ENCODE data around the gene KIAA0753. TPM values are rescaled to one million over a fixed set of nuclear protein-coding genes. Genes with fewer than 3 reads are reported as not detected.
A peak's percentile ranks its signal among the peaks of the same experiment; 100 is the strongest.

KIAA0753 gene
- total RNA-seq: 21.2 and 24.0 TPM in 2 replicates
- long read RNA-seq, full-length matches to known transcripts: 3 of 24 reads
- long read RNA-seq, partial matches to known transcripts: 13 of 24 reads
- long read RNA-seq, other reads (novel, unspliced or antisense): 8 of 24 reads

- DNase-seq (ENCODE audit: extremely low spot score, unreplicated experiment): peak; percentile 97
- no peaks in the 10 kb centered on the region for H3K27me3 Mint-ChIP-seq (ENCODE audit: unreplicated experiment)
- TF ChIP-seq, protein P1, sequence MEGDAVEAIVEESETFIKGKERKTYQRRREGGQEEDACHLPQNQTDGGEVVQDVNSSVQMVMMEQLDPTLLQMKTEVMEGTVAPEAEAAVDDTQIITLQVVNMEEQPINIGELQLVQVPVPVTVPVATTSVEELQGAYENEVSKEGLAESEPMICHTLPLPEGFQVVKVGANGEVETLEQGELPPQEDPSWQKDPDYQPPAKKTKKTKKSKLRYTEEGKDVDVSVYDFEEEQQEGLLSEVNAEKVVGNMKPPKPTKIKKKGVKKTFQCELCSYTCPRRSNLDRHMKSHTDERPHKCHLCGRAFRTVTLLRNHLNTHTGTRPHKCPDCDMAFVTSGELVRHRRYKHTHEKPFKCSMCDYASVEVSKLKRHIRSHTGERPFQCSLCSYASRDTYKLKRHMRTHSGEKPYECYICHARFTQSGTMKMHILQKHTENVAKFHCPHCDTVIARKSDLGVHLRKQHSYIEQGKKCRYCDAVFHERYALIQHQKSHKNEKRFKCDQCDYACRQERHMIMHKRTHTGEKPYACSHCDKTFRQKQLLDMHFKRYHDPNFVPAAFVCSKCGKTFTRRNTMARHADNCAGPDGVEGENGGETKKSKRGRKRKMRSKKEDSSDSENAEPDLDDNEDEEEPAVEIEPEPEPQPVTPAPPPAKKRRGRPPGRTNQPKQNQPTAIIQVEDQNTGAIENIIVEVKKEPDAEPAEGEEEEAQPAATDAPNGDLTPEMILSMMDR (IDR thresholded peaks at IDR 0.05): no peak
- peaks cover 8% of the 10 kb centered on the region for H3K36me3 Mint-ChIP-seq (ENCODE audit: unreplicated experiment)
- H3K4me1 Mint-ChIP-seq (ENCODE audit: unreplicated experiment): peaks cover 38% of the 10 kb centered on the region
- peak within 1 kb of the TSS; percentile 99 for H3K27ac Mint-ChIP-seq (ENCODE audit: unreplicated experiment)
- peak within 1 kb of the TSS; percentile 93 for H3K4me3 Mint-ChIP-seq (ENCODE audit: unreplicated experiment)
- H3K9me3 Mint-ChIP-seq (ENCODE audit: unreplicated experiment): no peaks in the 10 kb centered on the region
Measured at GRCh38 chr17:6640536-6641246, at the start of gene KIAA0753, which contains the start of gene TXNDC17. Gene KIAA0753 (minus strand): TSS chr17:6640711. CDS start chr17:6635103, 5,608 bp downstream. Gene TXNDC17 (plus strand): TSS chr17:6641060. CDS start chr17:6641083, 23 bp downstream.

- H3K27ac Mint-ChIP-seq (ENCODE audit: unreplicated experiment): no peak overlapping the region
- no peak overlapping the region for H3K4me3 Mint-ChIP-seq (ENCODE audit: unreplicated experiment)
- TF ChIP-seq, protein P1 (IDR thresholded peaks at IDR 0.05): no peak
- no peak for DNase-seq (ENCODE audit: extremely low spot score, unreplicated experiment)
- H3K27me3 Mint-ChIP-seq (ENCODE audit: unreplicated experiment): peaks cover 9% of the 10 kb centered on the region
- no peaks in the 10 kb centered on the region for H3K9me3 Mint-ChIP-seq (ENCODE audit: unreplicated experiment)
- H3K4me1 Mint-ChIP-seq (ENCODE audit: unreplicated experiment): no peaks in the 10 kb centered on the region
- H3K36me3 Mint-ChIP-seq (ENCODE audit: unreplicated experiment): no peaks in the 10 kb centered on the region
Measured at GRCh38 chr17:6688944-6689343, 48.4 kb upstream of the KIAA0753 start.

GRCh38 chr17:6686026-6686425 is 45.5 kb upstream of the KIAA0753 start:
- DNase-seq (ENCODE audit: extremely low spot score, unreplicated experiment): no peak
- H3K27me3 Mint-ChIP-seq (ENCODE audit: unreplicated experiment): no peaks in the 10 kb centered on the region
- no peak overlapping the region for H3K27ac Mint-ChIP-seq (ENCODE audit: unreplicated experiment)
- H3K4me1 Mint-ChIP-seq (ENCODE audit: unreplicated experiment): no peaks in the 10 kb centered on the region
- TF ChIP-seq, protein P1 (IDR thresholded peaks at IDR 0.05): no peak
- H3K4me3 Mint-ChIP-seq (ENCODE audit: unreplicated experiment): no peak overlapping the region
- H3K9me3 Mint-ChIP-seq (ENCODE audit: unreplicated experiment): no peaks in the 10 kb centered on the region
- no peaks in the 10 kb centered on the region for H3K36me3 Mint-ChIP-seq (ENCODE audit: unreplicated experiment)

DNA sequence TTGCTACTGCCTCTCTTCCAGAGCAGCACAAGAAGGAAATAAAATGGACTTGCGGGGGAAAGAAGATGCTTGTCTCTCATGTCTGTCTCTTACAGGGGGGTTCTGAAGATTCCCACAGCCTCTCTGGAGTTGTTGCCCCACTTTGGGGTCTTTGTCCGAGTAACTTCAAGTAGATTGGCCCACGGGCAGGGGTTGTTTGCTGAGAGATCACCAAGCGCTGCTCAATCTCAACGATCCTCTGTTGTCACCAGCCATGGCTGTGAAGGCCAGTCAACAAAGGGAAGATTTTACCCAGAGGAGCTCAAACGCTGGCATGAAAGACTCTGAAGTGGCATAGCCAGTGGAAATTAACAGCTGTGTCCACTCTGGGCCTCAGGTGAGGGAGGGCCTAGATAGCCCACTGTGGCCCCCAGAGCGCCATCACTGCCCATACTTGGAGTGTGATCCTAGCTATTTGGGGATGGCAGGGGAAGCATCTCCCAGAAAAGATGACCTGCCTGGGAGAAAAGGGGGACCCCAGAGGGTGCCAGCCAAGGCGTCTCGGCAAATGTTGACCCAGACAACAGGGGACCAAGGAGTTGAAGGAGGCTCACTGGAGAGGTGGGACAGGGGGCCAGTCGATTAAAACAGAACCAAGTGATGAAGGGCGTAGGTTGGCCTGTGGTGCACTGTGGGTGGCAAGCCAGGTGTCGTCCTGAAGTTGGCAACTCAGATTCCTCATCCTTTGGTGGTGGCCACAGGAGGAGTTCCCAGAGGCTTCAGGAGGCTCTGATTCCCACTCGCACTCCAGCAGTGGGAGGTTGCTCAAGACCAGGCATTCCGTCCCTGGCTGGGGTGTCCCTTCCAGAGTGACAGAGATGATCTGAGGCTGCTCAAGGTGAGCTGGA is 44.6 kb upstream of the KIAA0753 start:
- H3K4me3 Mint-ChIP-seq (ENCODE audit: unreplicated experiment): no peak overlapping the region
- H3K36me3 Mint-ChIP-seq (ENCODE audit: unreplicated experiment): no peaks in the 10 kb centered on the region
- TF ChIP-seq, protein P1 (IDR thresholded peaks at IDR 0.05): no peak
- no peak for DNase-seq (ENCODE audit: extremely low spot score, unreplicated experiment)
- H3K27ac Mint-ChIP-seq (ENCODE audit: unreplicated experiment): no peak overlapping the region
- no peaks in the 10 kb centered on the region for H3K9me3 Mint-ChIP-seq (ENCODE audit: unreplicated experiment)
- H3K27me3 Mint-ChIP-seq (ENCODE audit: unreplicated experiment): peaks cover 1% of the 10 kb centered on the region
- H3K4me1 Mint-ChIP-seq (ENCODE audit: unreplicated experiment): no peaks in the 10 kb centered on the region

DNA sequence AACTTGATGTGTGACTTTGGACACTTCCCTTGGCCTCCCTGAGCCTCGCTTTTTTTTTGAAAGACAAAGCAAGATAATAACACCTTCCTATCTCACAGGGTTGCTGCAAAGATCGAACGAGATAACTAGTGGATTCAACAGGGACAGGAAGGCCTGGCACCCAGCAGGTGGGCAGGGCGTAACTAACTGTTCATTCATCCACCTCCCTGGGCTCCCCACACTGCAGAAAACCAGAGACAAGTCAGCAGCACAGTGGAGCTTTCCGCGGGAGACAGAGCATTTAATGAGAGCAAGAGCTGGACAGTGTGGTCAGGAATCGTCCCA is 43.9 kb upstream of the KIAA0753 start:
- peaks cover 3% of the 10 kb centered on the region for H3K27me3 Mint-ChIP-seq (ENCODE audit: unreplicated experiment)
- H3K27ac Mint-ChIP-seq (ENCODE audit: unreplicated experiment): no peak overlapping the region
- DNase-seq (ENCODE audit: extremely low spot score, unreplicated experiment): no peak
- H3K36me3 Mint-ChIP-seq (ENCODE audit: unreplicated experiment): no peaks in the 10 kb centered on the region
- no peaks in the 10 kb centered on the region for H3K4me1 Mint-ChIP-seq (ENCODE audit: unreplicated experiment)
- TF ChIP-seq, protein P1 (IDR thresholded peaks at IDR 0.05): no peak
- H3K4me3 Mint-ChIP-seq (ENCODE audit: unreplicated experiment): no peak overlapping the region
- H3K9me3 Mint-ChIP-seq (ENCODE audit: unreplicated experiment): no peaks in the 10 kb centered on the region
